H1 (cell line): ENCODE measurements around the gene CDC25C. TPM values are rescaled to one million over a fixed set of nuclear protein-coding genes. Genes with fewer than 3 reads are reported as not detected.
"Not testable (repeated sequence)": the region's sequence is repeated elsewhere in the genome, so short reads cannot be mapped to it uniquely, and the experiment has no call there.

Experiments
- CTCF ChIA-PET: fragments of 300-600 bp; sonication (Branson Sonifier 250); formaldehyde crosslinking; loops from one replicate; lab custom pipeline; 2021; ENCODE audit not compliant: partially characterized antibody; lab: Charles Lee
- POLR2A ChIA-PET: fragments of 300-600 bp; sonication (Branson Sonifier 250); formaldehyde crosslinking; loops from one replicate; lab custom pipeline; 2021; ENCODE audit warnings: inconsistent platforms; ENCODE audit not compliant: partially characterized antibody; lab: Charles Lee
- DNase-seq, 2 experiments: peaks; one replicate each; pipeline versions ENCODE4 v3.0.0 to v3.0.0-alpha.2; 2010 to 2022; ENCODE audit warnings: low spot score in 2 of 2, low read depth in 1 of 2, mixed read lengths in 1 of 2
- FAIRE-seq: peaks from 2 replicates; lab custom pipeline; 2011; peaks lifted over from hg19 to GRCh38; lab: Jason Lieb, UNC
- H2AFZ ChIP-seq: 2 replicates; pipeline ENCODE4 v1.8.1; 2012; ENCODE audit warnings: low read length, inconsistent platforms
- H2AK5ac ChIP-seq: 2 replicates; pipeline ENCODE4 v1.6.1; 2013; ENCODE audit warnings: low read depth, low read length
- H2BK120ac ChIP-seq: replicated peaks from 2 replicates; pipeline ENCODE3; 2013; ENCODE audit warnings: low read depth, low read length, inconsistent platforms
- H2BK12ac ChIP-seq: 2 replicates; pipeline ENCODE4 v1.6.1; 2013; ENCODE audit warnings: low read depth, low read length
- H2BK15ac ChIP-seq: 2 replicates; pipeline ENCODE4 v1.6.1; 2013; ENCODE audit warnings: low read length
- H2BK20ac ChIP-seq: 2 replicates; pipeline ENCODE4 v1.6.1; 2013; ENCODE audit warnings: low read length
- H2BK5ac ChIP-seq: 2 replicates; pipeline ENCODE4 v1.6.1; 2013; ENCODE audit warnings: low read depth, low read length
- H3K14ac ChIP-seq: 2 replicates; pipeline ENCODE4 v1.6.1; 2013; ENCODE audit warnings: inconsistent platforms; ENCODE audit not compliant: insufficient read length
- H3K18ac ChIP-seq: 2 replicates; pipeline ENCODE4 v1.6.1; 2013; ENCODE audit warnings: low read length; ENCODE audit errors: extremely low read depth
- H3K23ac ChIP-seq: 2 replicates; pipeline ENCODE4 v1.6.1; 2013; ENCODE audit warnings: inconsistent platforms; ENCODE audit not compliant: insufficient read length
- H3K23me2 ChIP-seq: 2 replicates; pipeline ENCODE4 v1.6.1; 2013; ENCODE audit warnings: low read depth, low read length
- H3K27ac ChIP-seq: 2 replicates; pipeline ENCODE4 v1.6.1; 2011; ENCODE audit warnings: low read depth, low read length, inconsistent platforms
- H3K27me3 ChIP-seq, 4 experiments: replicated peaks in 1 of 4; 1 replicate in 1 of 4; 2 replicates in 3 of 4; pipeline versions ENCODE4 v1.6.1 to v1.8.1; 2011 to 2013; ENCODE audit warnings: low read length in 3 of 4, mild to moderate bottlenecking in 3 of 4, inconsistent platforms in 2 of 4, mixed read lengths in 2 of 4, moderate library complexity in 1 of 4; ENCODE audit not compliant: control insufficient read depth in 3 of 4, insufficient read depth in 3 of 4; ENCODE audit errors: extremely low read depth in 1 of 4
- H3K36me3 ChIP-seq, 4 experiments: 2 replicates each; pipeline versions ENCODE4 v1.6.1 to v1.8.1; 2011 to 2013; ENCODE audit warnings: mild to moderate bottlenecking in 4 of 4, low read length in 3 of 4, moderate library complexity in 2 of 4, control low read depth in 1 of 4, inconsistent platforms in 1 of 4; ENCODE audit not compliant: insufficient read depth in 4 of 4, control insufficient read depth in 2 of 4
- H3K4ac ChIP-seq: replicated peaks from 2 replicates; pipeline ENCODE3; 2013; ENCODE audit warnings: low read length, low read depth, mixed read lengths, inconsistent platforms; ENCODE audit not compliant: insufficient read length
- H3K4me1 ChIP-seq, 4 experiments: replicated peaks in 1 of 4; 1 replicate in 1 of 4; 2 replicates in 3 of 4; pipeline versions ENCODE4 v1.6.1 to v1.8.1; 2011 to 2013; ENCODE audit warnings: low read length in 3 of 4, inconsistent platforms in 2 of 4, mixed read lengths in 1 of 4; ENCODE audit not compliant: insufficient read depth in 4 of 4, control insufficient read depth in 3 of 4
- H3K4me2 ChIP-seq, 2 experiments: 2 replicates each; pipeline versions ENCODE4 v1.6.1 to v1.8.1; 2011 to 2013; ENCODE audit warnings: low read depth in 2 of 2, low read length in 2 of 2, control low read depth in 1 of 2, inconsistent platforms in 1 of 2, mild to moderate bottlenecking in 1 of 2; ENCODE audit not compliant: insufficient read depth in 1 of 2
- H3K4me3 ChIP-seq, 4 experiments: fragments of 200-600, 300-600 bp in 1 of 4; sonication (generic), shearing (Covaris generic), sonication (Bioruptor Twin) in 1 of 4; 2 replicates each; pipeline versions ENCODE4 v1.5.1 to v1.8.1; 2011 to 2016; ENCODE audit warnings: low read length in 4 of 4, low read depth in 3 of 4, control low read depth in 2 of 4, inconsistent platforms in 2 of 4, mild to moderate bottlenecking in 2 of 4, mixed read lengths in 1 of 4, moderate library complexity in 1 of 4; ENCODE audit not compliant: insufficient read depth in 2 of 4; ENCODE audit errors: extremely low read depth in 1 of 4
- H3K56ac ChIP-seq: replicated peaks from 2 replicates; pipeline ENCODE3; 2013; ENCODE audit warnings: low read depth, mild to moderate bottlenecking, mixed read lengths, low read length, inconsistent platforms; ENCODE audit not compliant: insufficient read length
- H3K79me1 ChIP-seq: 2 replicates; pipeline ENCODE4 v1.6.1; 2013; ENCODE audit warnings: low read depth, low read length, control low read depth
- H3K79me2 ChIP-seq, 2 experiments: 2 replicates each; pipeline versions ENCODE4 v1.6.1 to v1.8.1; 2012 to 2013; ENCODE audit warnings: low read length in 2 of 2, mild to moderate bottlenecking in 2 of 2, inconsistent platforms in 1 of 2; ENCODE audit not compliant: insufficient read depth in 2 of 2, control insufficient read depth in 1 of 2
- H3K9ac ChIP-seq, 4 experiments: replicated peaks in 1 of 4; 1 replicate in 1 of 4; 2 replicates in 3 of 4; pipeline versions ENCODE4 v1.6.1 to v1.8.1; 2011 to 2013; ENCODE audit warnings: low read depth in 3 of 4, low read length in 3 of 4, control low read depth in 2 of 4, mild to moderate bottlenecking in 2 of 4, moderate library complexity in 2 of 4, inconsistent platforms in 1 of 4; ENCODE audit errors: extremely low read depth in 1 of 4
- H3K9me3 ChIP-seq, 2 experiments: 2 replicates each; pipeline versions ENCODE4 v1.6.1 to v1.8.1; 2012 to 2013; ENCODE audit warnings: mild to moderate bottlenecking in 2 of 2, moderate library complexity in 2 of 2, control low read depth in 1 of 2, inconsistent platforms in 1 of 2, low read depth in 1 of 2, low read length in 1 of 2, mixed read lengths in 1 of 2; ENCODE audit not compliant: insufficient read depth in 2 of 2
- H4K20me1 ChIP-seq, 2 experiments: replicated peaks in 1 of 2; 2 replicates each; pipeline versions ENCODE3 to v1.8.1; 2011 to 2013; ENCODE audit warnings: inconsistent platforms in 2 of 2, low read length in 2 of 2, mild to moderate bottlenecking in 1 of 2; ENCODE audit not compliant: insufficient read depth in 2 of 2, control insufficient read depth in 1 of 2
- H4K5ac ChIP-seq: 2 replicates; pipeline ENCODE4 v1.6.1; 2013; ENCODE audit warnings: low read length, low read depth, mixed read lengths, inconsistent platforms; ENCODE audit not compliant: insufficient read length
- H4K8ac ChIP-seq: 2 replicates; pipeline ENCODE4 v1.8.0; 2013; ENCODE audit warnings: mild to moderate bottlenecking, moderate library complexity, low read length, inconsistent platforms; ENCODE audit not compliant: insufficient read depth; ENCODE audit errors: extremely low read depth
- H4K91ac ChIP-seq: replicated peaks from 2 replicates; pipeline ENCODE3; 2013; ENCODE audit warnings: low read length, mixed read lengths, inconsistent platforms; ENCODE audit not compliant: insufficient read length
- BACH1 ChIP-seq: IDR thresholded peaks from 2 replicates; pipeline ENCODE4 v1.6.1; 2012; ENCODE audit warnings: low read length, improper control_type of control experiment
- BCL11A ChIP-seq, 2 experiments: IDR thresholded peaks; one replicate each; pipeline ENCODE4 v1.6.1; 2011; ENCODE audit warnings: low read depth in 2 of 2, low read length in 2 of 2, mild to moderate bottlenecking in 2 of 2
- CEBPB ChIP-seq: IDR thresholded peaks from 2 replicates; pipeline ENCODE4 v1.6.1; 2012; ENCODE audit warnings: low read depth, low read length
- PHF8 ChIP-seq: fragments of 200-600 bp; sonication (generic); conservative IDR thresholded peaks from 2 replicates; pipeline ENCODE4 v1.7.1; 2012; ENCODE audit warnings: low read depth, mild to moderate bottlenecking, inconsistent platforms, low read length, moderate library complexity
- POLR2AphosphoS5 ChIP-seq: IDR thresholded peaks from 2 replicates; pipeline ENCODE4 v1.6.1; 2011; ENCODE audit warnings: low read depth, low read length
- RBBP5 ChIP-seq: IDR thresholded peaks from 2 replicates; pipeline ENCODE4 v1.7.1; 2012; ENCODE audit warnings: low read depth, mild to moderate bottlenecking, inconsistent platforms, low read length, moderate library complexity, borderline replicate concordance
- RXRA ChIP-seq: IDR thresholded peaks from 2 replicates; pipeline ENCODE4 v1.6.1; 2011; ENCODE audit warnings: low read depth, mild to moderate bottlenecking, low read length, moderate library complexity; ENCODE audit not compliant: insufficient read depth
- WGBS, 2 experiments: shearing (Covaris generic) in 1 of 2; methylation state at CpG; one replicate each; pipeline versions ENCODE4 v1.1.6 to v1.1.7; 2013 to 2015; ENCODE audit warnings: low lambda C conversion rate in 2 of 2, mixed read lengths in 2 of 2, inconsistent platforms in 1 of 2, low coverage in 1 of 2, missing lambda C conversion rate in 1 of 2; ENCODE audit not compliant: insufficient replicate concordance in 2 of 2, insufficient coverage in 1 of 2, insufficient read length in 1 of 2; ENCODE audit errors: extremely low coverage in 1 of 2, missing lambda C conversion rate in 1 of 2; 5-methylcytosine and 5-hydroxymethylcytosine counted together
- polyA plus RNA-seq, 7 experiments: library from polyadenylated mRNA; depleted of rRNA in 3 of 7; stranded (reverse) in 5 of 7; unstranded in 2 of 7; fragments of >200 nt in 5 of 7; fragments of 200-250 nt in 2 of 7; gene quantifications; 1 replicate in 5 of 7; 2 replicates in 1 of 7; 4 replicates in 1 of 7; pipeline versions ENCODE4 v1.2.1 to v1.2.3, GENCODE V29; 2011 to 2013; ENCODE audit warnings: missing spikeins in 2 of 7, mixed read lengths in 2 of 7
- total RNA-seq: library from RNA; stranded (reverse); fragmentation: NEBNext Ultra II Directional; extraction: Animal tissue kit (Norgen Biotek cat#: 25700); gene quantifications from 2 replicates; pipeline ENCODE4 v1.2.1, GENCODE V29; 2021

The CDC25C gene
- total and polyA plus RNA-seq, 2 of the 8 experiments (the other 6 are each of a cell fraction or from before 2014, with no cell fraction given), result 18.4 to 20.8 TPM

DNA sequence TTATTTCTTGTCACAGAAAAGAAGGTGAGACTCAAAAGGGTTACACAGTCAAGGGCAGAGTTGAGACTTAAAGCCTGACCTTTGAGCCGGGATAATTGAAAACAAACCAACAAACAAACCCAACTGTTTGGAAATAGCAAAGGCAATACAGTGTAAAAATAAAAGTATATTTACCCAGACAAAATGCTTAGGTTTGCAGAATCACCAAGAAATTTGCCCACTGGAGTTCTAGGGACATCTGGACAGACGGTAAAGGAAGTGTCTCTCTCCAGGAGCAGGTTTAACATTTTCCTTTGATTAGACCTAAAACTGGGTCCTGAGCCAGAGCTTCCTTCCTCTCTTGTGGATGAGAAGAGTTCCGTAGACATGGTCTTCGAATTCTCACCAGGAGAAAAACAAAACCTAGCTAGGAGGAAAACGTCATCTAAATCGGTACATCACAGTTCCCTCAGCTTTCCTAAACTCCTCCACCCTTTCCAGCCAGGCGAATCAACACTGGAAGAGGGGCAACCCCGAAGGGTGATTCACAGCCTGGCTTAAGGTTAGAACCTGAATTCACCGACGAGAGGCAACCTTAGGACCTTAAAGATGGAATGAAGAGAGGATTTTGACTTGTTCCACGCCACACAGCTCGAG lies 673 bp downstream of the CDC25C start (continued):
- TF ChIP-seq CEBPB (no peak), RXRA (no peak), POLR2AphosphoS5 (no peak), RBBP5 (no peak), BACH1 (no peak), PHF8 (no peak), BCL11A (IDR thresholded peaks at IDR 0.05; ENCODE audit: low read depth in 2 of 2, low read length in 2 of 2) (no peak)

DNA sequence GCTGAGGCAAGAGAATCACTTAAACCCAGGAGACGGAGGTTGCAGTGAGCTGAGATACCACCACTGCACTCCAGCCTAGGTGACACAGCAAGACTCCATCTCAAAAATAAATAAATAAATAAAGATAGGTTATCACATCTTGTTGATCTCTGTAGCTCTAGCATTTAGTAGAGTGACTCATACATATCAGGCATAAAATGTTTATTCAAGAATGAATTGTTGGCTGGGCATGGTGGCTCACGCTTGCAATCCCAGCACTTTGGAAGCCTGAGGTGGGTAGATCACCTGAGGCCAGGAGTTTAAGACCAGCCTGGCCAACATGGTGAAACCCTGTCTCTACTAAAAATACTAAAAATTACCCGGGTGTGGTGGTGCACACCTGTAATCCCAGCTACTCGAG lies 13.4 kb downstream of the CDC25C start:
- H3K4me1 ChIP-seq, H2BK120ac ChIP-seq, H3K4ac ChIP-seq, H3K4me3 ChIP-seq, CTCF ChIA-PET, H3K23ac ChIP-seq, H2BK20ac ChIP-seq, H2BK5ac ChIP-seq, H2AK5ac ChIP-seq, H4K91ac ChIP-seq, H3K79me1 ChIP-seq, H3K23me2 ChIP-seq, H3K9ac ChIP-seq, H3K14ac ChIP-seq, H3K9me3 ChIP-seq, H4K5ac ChIP-seq, H2BK12ac ChIP-seq, H3K27me3 ChIP-seq, H2AFZ ChIP-seq, H3K56ac ChIP-seq, DNase-seq, H3K18ac ChIP-seq, FAIRE-seq, H4K20me1 ChIP-seq, H3K79me2 ChIP-seq, H3K27ac ChIP-seq, H3K4me2 ChIP-seq, H4K8ac ChIP-seq, H2BK15ac ChIP-seq: not testable (repeated sequence)
- POLR2A ChIA-PET, result interaction anchor here (1.2 to 4.1 kb wide), 2 partner anchors 13 to 20 kb away, joined by 4 to 14 read pairs; partner anchors contain the start of genes CDC25C and FAM53C
- peaks cover 0 to 25% (median 12%) of the 10 kb centered on the region in 4 experiments; a peak in 4 of 8 replicates for H3K36me3 ChIP-seq
- WGBS, 2 experiments, result 98% methylated on average over 4 of the region's 4 CpGs; no CpG with 5 or more reads in 1 of the 2 experiments
